Measurements from ENCODE around the gene EDNRA. TPM values are rescaled to one million over a fixed set of nuclear protein-coding genes. Genes with fewer than 3 reads are reported as not detected.

The EDNRA gene
- total RNA-seq, 2 donors from 2014 or later = 10.8 to 22.2 TPM

DNA sequence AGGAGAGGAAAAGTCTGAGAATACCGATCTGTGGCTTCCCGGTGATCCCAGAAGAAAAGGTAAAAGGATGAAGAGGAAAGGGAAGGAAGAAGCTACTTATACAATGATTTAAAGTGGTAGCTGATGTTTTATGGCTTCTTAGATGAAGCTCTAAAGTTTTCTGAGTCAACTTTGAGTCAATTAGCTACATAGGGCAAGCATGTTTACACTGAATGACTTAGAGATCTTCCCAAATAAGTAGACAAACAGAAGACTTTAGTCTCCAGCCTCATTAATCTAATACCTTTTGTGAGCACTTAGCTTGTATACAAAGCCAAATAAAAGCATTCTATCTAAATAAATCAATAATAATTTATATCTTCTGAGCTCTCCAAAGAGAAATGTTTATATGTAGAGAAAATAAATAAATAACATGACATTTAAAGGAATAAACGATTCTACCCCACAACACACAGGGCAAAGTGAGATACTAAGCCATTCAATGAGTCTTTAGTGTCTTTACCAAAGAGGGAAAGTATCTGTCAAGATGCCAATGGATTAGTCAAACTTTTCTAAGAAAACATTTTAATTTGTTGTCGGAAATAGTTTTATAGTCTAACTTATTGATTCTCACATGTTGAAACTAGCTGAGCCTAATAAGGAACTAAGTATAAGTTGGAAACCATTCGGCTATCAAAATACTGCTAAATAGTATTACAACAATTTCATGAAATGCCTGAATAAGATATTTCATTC is 90.3 kb downstream of the EDNRA start:
- H3K27me3 ChIP-seq (replicated peaks; ENCODE audit: insufficient read depth) = no peaks in the 10 kb centered on the region
- no peak overlapping the region for H3K4me3 ChIP-seq
- ATAC-seq (ENCODE audit: insufficient number of reproducible peaks, low FRiP score, low read depth) = no peak
- TF ChIP-seq, protein P1, sequence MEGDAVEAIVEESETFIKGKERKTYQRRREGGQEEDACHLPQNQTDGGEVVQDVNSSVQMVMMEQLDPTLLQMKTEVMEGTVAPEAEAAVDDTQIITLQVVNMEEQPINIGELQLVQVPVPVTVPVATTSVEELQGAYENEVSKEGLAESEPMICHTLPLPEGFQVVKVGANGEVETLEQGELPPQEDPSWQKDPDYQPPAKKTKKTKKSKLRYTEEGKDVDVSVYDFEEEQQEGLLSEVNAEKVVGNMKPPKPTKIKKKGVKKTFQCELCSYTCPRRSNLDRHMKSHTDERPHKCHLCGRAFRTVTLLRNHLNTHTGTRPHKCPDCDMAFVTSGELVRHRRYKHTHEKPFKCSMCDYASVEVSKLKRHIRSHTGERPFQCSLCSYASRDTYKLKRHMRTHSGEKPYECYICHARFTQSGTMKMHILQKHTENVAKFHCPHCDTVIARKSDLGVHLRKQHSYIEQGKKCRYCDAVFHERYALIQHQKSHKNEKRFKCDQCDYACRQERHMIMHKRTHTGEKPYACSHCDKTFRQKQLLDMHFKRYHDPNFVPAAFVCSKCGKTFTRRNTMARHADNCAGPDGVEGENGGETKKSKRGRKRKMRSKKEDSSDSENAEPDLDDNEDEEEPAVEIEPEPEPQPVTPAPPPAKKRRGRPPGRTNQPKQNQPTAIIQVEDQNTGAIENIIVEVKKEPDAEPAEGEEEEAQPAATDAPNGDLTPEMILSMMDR (IDR thresholded peaks at IDR 0.05) = no peak
- DNase-seq (ENCODE audit: low spot score) = no peak
- H3K9me3 ChIP-seq = peaks cover 3% of the 10 kb centered on the region
- no peaks in the 10 kb centered on the region for H3K36me3 ChIP-seq
- H3K4me1 ChIP-seq (ENCODE audit: control insufficient read depth in 1 of 2, low read depth in 2 of 2) = peaks cover 5 to 11% of the 10 kb centered on the region in 2 donors
- peak overlapping the region; percentile 14 to 30 for H3K27ac ChIP-seq

DNA sequence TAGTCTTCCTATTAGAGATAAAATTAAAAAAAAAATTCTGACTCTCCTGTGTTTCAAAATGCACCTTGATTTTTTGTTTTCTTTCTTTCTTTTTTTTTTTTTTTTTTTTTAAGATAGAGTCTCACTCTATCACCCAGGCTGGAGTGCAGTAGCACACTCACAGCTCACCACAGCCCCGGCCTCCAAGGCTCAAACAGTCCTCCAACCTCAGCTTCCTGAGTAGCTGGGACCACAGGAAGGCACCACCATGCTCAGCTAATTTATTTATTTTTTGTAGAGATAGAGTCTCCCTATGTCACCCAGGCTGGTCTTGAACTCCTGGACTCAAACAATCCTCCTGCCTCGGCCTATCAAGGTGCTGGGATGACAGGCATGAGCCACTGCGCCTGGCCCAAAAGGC is 95.2 kb downstream of the EDNRA start:
- H3K4me3 ChIP-seq = no peak overlapping the region
- TF ChIP-seq, protein P1 (IDR thresholded peaks at IDR 0.05) = no peak
- no peaks in the 10 kb centered on the region for H3K27me3 ChIP-seq (replicated peaks; ENCODE audit: insufficient read depth)
- no peak for DNase-seq (ENCODE audit: low spot score)
- no peaks in the 10 kb centered on the region for H3K36me3 ChIP-seq
- no peaks in the 10 kb centered on the region for H3K9me3 ChIP-seq
- H3K27ac ChIP-seq = no peak overlapping the region
- peaks cover 0 to 5% of the 10 kb centered on the region in 2 donors for H3K4me1 ChIP-seq (ENCODE audit: control insufficient read depth in 1 of 2, low read depth in 2 of 2)
- no peak for ATAC-seq (ENCODE audit: insufficient number of reproducible peaks, low FRiP score, low read depth)

DNA sequence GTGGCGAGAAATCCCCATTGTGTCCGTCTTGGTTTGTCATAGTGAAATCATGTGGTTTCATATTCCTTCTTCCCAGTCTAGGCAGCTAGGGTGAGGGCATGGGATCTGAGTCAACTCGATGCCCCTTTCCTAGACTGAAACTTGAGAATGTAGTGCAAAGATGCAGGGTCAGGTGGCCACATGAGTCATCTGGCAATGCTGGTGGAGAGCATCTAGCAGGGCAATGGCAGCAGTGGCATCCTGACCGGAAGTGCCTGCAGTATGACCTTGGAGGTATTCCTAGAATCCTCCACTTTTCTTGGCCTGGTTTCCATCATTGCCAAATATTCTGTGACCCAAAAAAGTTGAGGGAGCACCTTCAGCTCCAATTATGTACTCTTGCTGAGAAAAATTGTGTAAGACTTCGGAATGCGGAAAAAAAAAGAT is 97.2 kb downstream of the EDNRA start:
- ATAC-seq (ENCODE audit: insufficient number of reproducible peaks, low FRiP score, low read depth) = no peak
- no peaks in the 10 kb centered on the region for H3K9me3 ChIP-seq
- no peak overlapping the region for H3K4me3 ChIP-seq
- no peaks in the 10 kb centered on the region for H3K4me1 ChIP-seq (ENCODE audit: control insufficient read depth in 1 of 2, low read depth in 2 of 2)
- no peak for DNase-seq (ENCODE audit: low spot score)
- no peak overlapping the region for H3K27ac ChIP-seq
- H3K36me3 ChIP-seq = no peaks in the 10 kb centered on the region
- TF ChIP-seq, protein P1 (IDR thresholded peaks at IDR 0.05) = no peak
- H3K27me3 ChIP-seq (replicated peaks; ENCODE audit: insufficient read depth) = no peaks in the 10 kb centered on the region

DNA sequence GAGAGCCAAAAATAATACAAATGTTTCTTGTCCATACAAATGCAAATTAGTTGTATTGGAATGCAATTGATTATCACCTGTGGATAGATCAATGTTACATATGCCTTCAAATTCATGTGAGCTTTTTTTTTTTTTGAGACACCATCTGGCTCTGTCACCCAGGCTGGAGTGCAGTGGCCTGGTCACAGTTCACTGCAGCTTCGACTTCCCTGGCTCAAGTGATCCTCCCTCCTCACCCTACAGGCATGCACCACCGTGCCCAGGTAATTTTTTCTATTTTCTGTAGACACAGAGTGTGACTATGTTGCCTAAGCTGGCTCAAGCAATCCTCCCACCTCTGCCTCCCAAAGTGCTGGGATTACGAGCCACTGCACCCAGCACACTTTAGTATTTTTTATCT is 97.7 kb downstream of the EDNRA start:
- TF ChIP-seq, protein P1 (IDR thresholded peaks at IDR 0.05) = no peak
- no peak for ATAC-seq (ENCODE audit: insufficient number of reproducible peaks, low FRiP score, low read depth)
- no peak overlapping the region for H3K4me3 ChIP-seq

DNA sequence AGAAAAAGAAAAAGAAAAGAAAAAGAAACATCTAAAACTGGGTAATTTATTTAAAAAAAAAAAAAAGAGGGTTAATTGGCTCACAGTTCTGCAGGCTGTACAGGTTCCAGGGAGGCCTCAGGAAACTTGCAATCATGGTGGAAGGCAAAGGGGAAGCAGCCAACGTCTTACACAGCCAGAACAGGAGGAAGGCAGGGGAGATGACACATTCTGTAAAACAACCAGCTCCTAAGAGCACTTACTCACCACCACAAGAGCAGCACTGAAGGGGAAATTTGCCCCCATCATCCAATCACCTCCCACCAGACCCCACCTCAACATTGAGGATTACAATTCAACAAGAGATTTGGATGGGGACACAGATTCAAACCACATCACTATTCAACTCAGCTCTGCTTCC is 99.5 kb downstream of the EDNRA start:
- no peaks in the 10 kb centered on the region for H3K36me3 ChIP-seq
- H3K9me3 ChIP-seq = no peaks in the 10 kb centered on the region
- no peaks in the 10 kb centered on the region for H3K4me1 ChIP-seq (ENCODE audit: control insufficient read depth in 1 of 2, low read depth in 2 of 2)
- ATAC-seq (ENCODE audit: insufficient number of reproducible peaks, low FRiP score, low read depth) (no peak), DNase-seq (ENCODE audit: low spot score) (no peak)
- no peak overlapping the region for H3K4me3 ChIP-seq
- H3K27me3 ChIP-seq (replicated peaks; ENCODE audit: insufficient read depth) = no peaks in the 10 kb centered on the region
- TF ChIP-seq, protein P1 (IDR thresholded peaks at IDR 0.05) = no peak
- H3K27ac ChIP-seq = no peak overlapping the region

More for the DNA sequence above, 97.7 kb downstream of the EDNRA start:
- no peaks in the 10 kb centered on the region for H3K27me3 ChIP-seq (replicated peaks; ENCODE audit: insufficient read depth)
- H3K27ac ChIP-seq = no peak overlapping the region
- no peaks in the 10 kb centered on the region for H3K9me3 ChIP-seq
- no peaks in the 10 kb centered on the region for H3K36me3 ChIP-seq
- no peaks in the 10 kb centered on the region for H3K4me1 ChIP-seq (ENCODE audit: control insufficient read depth in 1 of 2, low read depth in 2 of 2)
- no peak for DNase-seq (ENCODE audit: low spot score)

All from thoracic aorta (tissue), 2 donors.